GM19467 (cell line): Measurements from ENCODE around the gene OMA1.
"Not testable (repeated sequence)": the region's sequence is repeated elsewhere in the genome, so short reads cannot be mapped to it uniquely, and the experiment has no call there.

Experiments
- ATAC-seq: cut with Tn5 transposase; IDR thresholded peaks from one replicate; pipeline ENCODE4 v1.9.1; 2021; ENCODE audit warnings: mild to moderate bottlenecking, moderate library complexity; ENCODE audit not compliant: unreplicated experiment

The OMA1 gene

DNA sequence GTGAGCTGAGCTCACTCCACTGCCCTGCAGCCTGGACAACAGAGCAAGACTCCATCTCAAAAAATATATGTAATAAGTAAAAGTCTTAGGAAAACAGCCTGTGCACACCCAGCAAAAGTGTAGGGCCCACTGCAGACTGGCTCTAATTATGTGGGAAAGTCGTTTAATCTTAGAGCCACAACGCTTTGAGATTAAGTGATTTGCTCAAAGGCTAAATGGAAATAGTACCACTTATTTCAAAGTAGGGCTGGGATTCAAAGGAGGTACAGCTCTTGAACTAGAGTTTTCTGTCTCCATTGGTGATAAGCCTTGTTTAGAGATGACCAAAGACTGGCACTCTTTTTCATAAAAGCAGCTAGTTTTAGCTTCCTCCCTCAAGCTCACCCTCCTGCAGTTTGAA is 28.3 kb upstream of the OMA1 start:
- no peak for ATAC-seq

DNA sequence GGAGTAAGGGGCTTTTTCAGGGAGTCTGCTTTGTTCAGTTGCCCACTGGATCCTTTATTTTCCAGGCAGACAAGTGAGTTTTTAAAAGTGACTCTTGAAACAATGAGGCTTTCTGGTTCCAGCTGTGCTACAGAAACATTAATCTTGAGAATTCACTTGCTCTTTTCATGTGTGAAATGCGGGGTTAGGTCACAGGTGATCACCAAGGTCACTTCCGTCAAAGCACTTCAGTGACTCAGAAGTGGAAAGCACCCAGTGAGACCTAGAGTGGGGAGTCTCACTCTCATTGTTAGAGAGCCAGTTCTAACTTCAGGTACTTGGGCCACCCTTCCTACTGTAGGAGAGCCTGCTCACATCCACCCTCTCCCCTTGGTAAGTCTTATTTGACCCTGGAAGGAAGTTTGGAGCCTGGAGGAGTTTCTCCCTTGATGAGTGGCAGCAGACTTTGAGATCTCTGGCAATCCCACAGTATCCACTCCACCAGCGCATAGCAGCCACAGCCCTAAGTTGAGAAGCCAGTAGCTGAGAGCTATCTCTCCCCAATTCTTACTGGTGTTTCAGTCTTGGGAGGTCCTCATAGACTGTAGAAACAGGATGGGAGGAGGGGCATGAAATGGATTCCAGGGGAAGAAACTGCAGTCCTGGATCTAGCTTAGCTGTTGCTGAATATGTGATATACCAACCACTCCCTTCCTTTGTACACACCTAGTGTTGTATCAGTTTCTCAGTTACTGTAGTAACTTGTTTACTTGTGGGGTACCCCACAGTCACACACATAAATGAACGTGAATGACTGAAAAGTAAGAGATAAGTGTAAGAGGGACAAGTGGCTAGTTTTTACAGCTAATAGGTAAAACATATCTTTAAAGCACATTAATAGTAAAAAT is 27.4 kb upstream of the OMA1 start:
- peak; percentile 96 for ATAC-seq

GRCh38 chr1:58573138-58573537 is 26.6 kb upstream of the OMA1 start:
- no peak for ATAC-seq

DNA sequence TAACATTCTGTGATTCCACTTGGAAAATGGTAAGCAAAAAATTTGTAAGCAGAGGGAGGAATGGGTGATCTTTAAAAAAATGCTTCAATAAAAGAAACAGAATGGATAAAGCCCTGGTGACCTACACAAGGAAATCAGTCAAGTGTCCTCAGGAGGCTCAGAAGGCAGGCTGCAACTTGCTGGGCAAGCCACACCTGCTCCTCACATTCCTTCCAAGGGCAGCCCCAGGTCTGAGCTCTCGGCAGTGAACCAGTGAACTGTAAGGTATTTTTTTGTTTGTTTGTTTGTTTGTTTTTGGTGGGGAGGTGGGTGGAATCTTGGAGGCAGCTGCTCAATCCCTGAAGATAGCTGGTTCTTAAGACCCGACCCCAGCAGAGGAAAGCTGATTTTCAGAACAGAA is 26.2 kb upstream of the OMA1 start:
- ATAC-seq = no peak

DNA sequence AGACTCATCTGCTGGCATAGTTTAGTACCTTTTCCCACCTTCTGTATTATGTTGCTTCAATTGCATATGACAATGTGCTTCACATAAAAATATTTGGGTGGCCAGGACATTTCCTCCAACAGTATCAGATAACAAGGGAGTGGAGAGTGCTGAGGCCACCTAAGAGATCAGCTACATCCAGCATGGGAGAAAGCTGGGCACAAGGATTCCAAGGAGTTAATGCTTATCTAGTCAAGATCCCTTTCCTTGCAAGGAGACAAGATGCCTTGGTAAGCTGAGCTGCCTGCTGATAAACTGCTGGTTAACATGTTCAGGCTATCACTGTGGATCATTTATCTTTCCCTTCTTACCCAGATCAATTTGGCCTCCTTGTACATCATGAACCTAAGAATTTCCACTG is 25.1 kb upstream of the OMA1 start:
- ATAC-seq = no peak

DNA sequence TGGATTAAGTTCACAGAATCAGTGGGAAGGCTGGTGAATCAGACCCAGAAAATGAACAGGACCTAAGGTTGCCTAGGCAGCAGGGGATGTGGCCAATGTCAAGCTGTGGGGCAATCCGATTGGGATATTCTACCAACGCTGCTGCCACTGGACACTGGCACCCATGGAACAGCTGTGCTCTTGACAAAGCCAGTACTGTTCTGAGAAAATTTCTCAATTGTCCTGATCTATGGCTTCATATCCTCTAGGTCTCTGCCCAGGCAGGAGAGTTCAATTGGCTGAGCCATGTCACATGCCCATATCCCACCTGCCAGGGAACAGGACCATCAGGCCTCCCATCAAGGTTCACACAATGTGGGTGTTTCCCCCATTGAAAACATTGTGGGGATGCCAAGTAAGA is 24.3 kb upstream of the OMA1 start:
- ATAC-seq = no peak

DNA sequence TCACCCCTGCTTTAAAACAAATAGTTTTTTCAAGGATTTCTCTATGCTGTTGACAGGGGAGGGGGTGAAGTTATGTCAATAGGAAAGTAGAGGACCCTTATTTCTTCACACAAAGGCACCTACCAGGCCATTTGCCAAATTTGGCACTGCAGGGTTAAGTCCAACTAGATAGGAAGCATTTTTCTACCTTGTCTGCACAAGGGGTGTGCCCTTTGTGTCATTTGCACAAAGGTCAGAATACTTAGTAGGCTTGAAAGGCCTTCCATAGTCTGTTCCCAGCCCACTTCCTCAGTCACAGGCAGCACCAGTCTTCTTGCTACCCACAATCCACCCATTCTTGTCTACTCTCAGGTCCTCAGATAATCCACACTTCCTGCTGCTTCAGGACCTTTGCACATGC is 23.6 kb upstream of the OMA1 start:
- no peak for ATAC-seq

DNA sequence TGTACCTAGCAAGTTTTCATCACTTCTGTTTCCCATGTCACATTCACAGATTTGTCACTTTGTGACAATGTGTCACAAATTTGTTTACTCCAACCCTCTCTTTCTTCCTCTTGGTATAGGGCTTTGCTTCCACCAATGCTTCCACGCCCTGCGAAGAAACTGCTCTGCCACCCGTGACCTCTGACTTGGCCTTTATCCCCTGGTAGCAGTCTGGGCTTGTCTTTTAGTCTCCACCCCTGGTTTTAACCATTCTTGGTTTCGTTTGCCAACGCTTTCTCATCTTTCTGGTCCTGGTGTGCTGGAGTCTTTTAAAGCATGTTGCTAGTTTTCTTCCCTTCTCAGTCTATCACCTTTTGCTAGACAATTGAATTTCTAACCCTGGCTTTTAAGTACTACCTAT is 22.4 kb upstream of the OMA1 start:
- ATAC-seq = no peak

- no peak for ATAC-seq
Observed at GRCh38 chr1:58568271-58568860, 21.8 kb upstream of the OMA1 start.

DNA sequence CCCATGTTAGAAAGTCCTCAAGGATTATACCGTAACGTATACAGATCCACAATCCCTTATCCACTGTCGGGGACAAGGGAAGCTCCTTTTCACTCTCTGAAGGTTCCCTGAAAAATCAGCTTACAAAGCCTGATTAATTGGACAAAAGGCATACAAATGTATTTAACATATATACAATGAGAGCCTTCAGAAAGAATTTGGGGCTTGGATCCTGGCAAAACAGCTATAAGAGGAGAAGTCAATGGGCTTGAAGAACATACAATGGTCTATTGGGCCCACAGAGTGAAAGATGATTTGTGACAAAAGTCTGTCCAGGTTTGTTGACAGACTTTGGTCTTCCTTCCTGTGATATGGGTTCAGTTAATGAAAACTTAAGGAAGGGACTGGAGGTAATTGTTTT is 19.8 kb upstream of the OMA1 start:
- ATAC-seq = no peak

DNA sequence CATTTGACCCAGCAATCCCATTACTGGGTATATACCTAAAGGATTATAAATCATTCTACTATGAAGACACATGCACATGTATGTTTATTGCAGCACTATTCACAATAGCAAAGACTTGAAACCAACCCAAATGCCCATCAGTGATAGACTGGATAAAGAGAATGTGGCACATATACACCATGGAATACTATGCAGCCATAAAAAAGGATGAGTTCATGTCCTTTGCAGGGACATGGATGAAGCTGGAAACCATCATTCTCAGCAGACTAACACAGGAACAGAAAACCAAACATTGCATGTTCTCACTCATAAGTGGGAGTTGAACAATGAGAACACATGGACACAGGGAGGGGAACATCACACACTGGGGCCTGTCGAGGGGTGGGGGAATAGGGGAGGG is 17.2 kb upstream of the OMA1 start:
- not testable (repeated sequence) for ATAC-seq

DNA sequence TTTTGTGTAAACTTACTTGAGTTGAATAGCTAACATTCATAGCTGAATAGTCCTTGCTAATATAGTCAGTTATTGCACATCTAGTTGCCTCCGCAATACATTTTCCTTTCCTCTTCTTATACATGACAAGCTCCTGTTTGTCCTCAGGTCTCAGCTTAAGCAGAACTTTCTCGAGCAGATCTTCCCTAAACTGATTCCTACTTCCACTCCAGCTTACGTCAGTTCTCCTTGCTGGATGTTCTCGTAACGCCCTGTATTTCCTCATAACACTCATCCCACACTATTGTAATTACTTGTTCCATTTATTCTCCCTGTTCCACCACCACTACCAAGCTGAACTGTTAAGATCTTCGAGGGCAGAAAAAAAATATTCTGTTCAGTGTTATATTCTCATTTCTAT is 15.1 kb upstream of the OMA1 start:
- ATAC-seq = no peak

DNA sequence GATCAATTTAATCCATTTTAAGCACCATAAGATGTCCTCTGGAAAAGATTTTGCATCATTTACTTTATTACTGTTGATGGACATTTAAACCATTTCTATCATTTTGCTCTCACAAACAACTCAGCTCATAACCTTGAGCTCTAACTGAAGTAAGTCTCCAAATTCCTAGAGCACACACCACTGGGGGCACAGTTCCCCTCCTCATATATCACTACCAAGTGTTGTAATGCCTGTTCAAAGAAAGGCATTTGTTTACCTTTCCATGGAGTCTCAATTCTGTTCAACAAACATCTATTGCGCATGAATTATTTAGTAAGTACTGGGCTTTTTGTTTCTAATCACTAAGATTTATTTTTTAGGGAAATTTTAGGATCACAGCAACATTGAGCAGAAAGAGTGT is 8.9 kb upstream of the OMA1 start:
- no peak for ATAC-seq

GRCh38 chr1:58551186-58552140 is 4.9 kb upstream of the OMA1 start:
- no peak for ATAC-seq

DNA sequence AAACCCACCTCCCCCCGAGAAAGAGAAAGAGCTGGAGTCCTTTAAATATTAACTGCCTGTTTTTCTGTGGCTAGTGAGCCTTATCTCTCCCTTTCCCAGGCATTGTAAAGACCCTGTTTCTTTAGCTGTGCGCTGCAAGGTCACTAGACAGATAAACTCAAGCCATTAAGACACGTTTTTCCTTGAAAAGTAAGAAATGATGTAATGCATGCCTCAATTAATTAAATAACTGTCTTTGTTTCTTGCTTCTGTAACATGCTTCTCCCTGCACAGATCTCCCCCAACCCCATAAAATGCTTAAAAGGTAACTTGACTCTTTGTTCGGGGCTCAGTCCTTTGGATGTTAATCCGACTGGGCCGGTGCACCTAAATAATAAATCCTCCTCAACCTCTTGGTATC is 2.8 kb upstream of the OMA1 start:
- ATAC-seq = not testable (repeated sequence)

GRCh38 chr1:58548371-58548770 is 1.8 kb upstream of the OMA1 start:
- no peak for ATAC-seq

GRCh38 chr1:58545591-58546519 is 671 bp downstream of the OMA1 start:
- ATAC-seq = peak; percentile 37

GRCh38 chr1:58543260-58543659 is 3.3 kb downstream of the OMA1 start:
- ATAC-seq = no peak

- no peak for ATAC-seq
Observed at GRCh38 chr1:58539553-58539952, 7.0 kb downstream of the OMA1 start.

DNA sequence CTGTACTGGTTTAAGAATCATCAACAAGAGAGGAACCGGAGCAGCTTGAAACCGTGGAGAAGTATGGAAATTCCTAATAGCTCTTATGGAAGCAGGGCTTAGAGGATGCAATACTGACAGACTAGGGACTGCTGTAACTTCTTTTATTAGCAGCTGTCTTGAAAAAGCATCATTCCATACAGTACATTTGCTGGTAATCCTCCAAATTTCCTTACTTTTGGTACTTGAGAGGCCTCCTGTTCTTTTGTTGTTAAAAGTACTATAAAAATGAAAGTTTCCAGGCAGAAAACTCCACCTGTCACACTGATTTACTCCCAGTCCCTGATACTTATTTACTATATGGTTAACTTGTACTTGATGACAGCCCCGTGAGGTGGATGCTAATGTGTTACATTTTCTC is 7.7 kb downstream of the OMA1 start:
- ATAC-seq = no peak
